Fibroblast of lung (primary cell): ENCODE data around the gene TCERG1. TPM values are rescaled to one million over a fixed set of nuclear protein-coding genes. Genes with fewer than 3 reads are reported as not detected.

Experiments used
- DNase-seq, 2 donors: peaks; one replicate each; pipeline versions ENCODE4 v3.0.0 to v3.0.0-alpha.2; 2010; ENCODE audit warnings: low read depth in 2 of 2
- H2AFZ ChIP-seq: 2 replicates; pipeline ENCODE4 v1.5.1; 2012; ENCODE audit warnings: low read length, control low read depth, inconsistent platforms
- H3K27ac ChIP-seq: 2 replicates; pipeline ENCODE4 v1.5.1; 2011; ENCODE audit warnings: low read length, control low read depth; ENCODE audit not compliant: insufficient read depth
- H3K27me3 ChIP-seq: 2 replicates; pipeline ENCODE4 v1.5.1; 2011; ENCODE audit warnings: mild to moderate bottlenecking, low read length; ENCODE audit not compliant: control insufficient read depth, insufficient read depth
- H3K36me3 ChIP-seq: 2 replicates; pipeline ENCODE4 v1.5.1; 2011; ENCODE audit warnings: low read length; ENCODE audit not compliant: control insufficient read depth, insufficient read depth
- H3K4me1 ChIP-seq: 2 replicates; pipeline ENCODE4 v1.5.1; 2011; ENCODE audit warnings: low read length; ENCODE audit not compliant: control insufficient read depth, insufficient read depth; ENCODE audit errors: extremely low read depth
- H3K4me2 ChIP-seq: 2 replicates; pipeline ENCODE4 v1.5.1; 2011; ENCODE audit warnings: low read length, control low read depth; ENCODE audit not compliant: insufficient read depth; ENCODE audit errors: extremely low read depth
- H3K4me3 ChIP-seq, 4 experiments: fragments of 200-600 bp in 1 of 4; sonication (generic) in 1 of 4; replicated peaks in 1 of 4; 2 replicates each; pipeline ENCODE4 v1.5.1; 2011 to 2016; ENCODE audit warnings: low read length in 4 of 4, low read depth in 3 of 4, mild to moderate bottlenecking in 3 of 4, control low read depth in 2 of 4, inconsistent platforms in 1 of 4, mixed read lengths in 1 of 4; ENCODE audit not compliant: insufficient read depth in 1 of 4; ENCODE audit errors: control extremely low read depth in 1 of 4
- H3K79me2 ChIP-seq: 2 replicates; pipeline ENCODE4 v1.5.1; 2012; ENCODE audit warnings: mild to moderate bottlenecking, low read length, inconsistent platforms; ENCODE audit not compliant: control insufficient read depth, insufficient read depth
- H3K9ac ChIP-seq: 2 replicates; pipeline ENCODE4 v1.5.1; 2011; ENCODE audit warnings: mild to moderate bottlenecking, low read length, control low read depth; ENCODE audit not compliant: insufficient read depth
- H3K9me3 ChIP-seq: 2 replicates; pipeline ENCODE4 v1.5.1; 2012; ENCODE audit warnings: low read depth, low read length; ENCODE audit not compliant: control insufficient read depth, insufficient read depth
- H4K20me1 ChIP-seq: 2 replicates; pipeline ENCODE4 v1.5.1; 2011; ENCODE audit warnings: low read length; ENCODE audit not compliant: control insufficient read depth, insufficient read depth; ENCODE audit errors: extremely low read depth
- CTCF ChIP-seq, 2 donors: IDR thresholded peaks in 1 of 2; conservative IDR thresholded peaks in 1 of 2; 1 replicate in 1 of 2; 2 replicates in 1 of 2; pipeline ENCODE4 v1.5.1; 2011 to 2012; ENCODE audit warnings: low read length in 2 of 2, control low read depth in 1 of 2, inconsistent platforms in 1 of 2, low read depth in 1 of 2, mild to moderate bottlenecking in 1 of 2
- EZH2 ChIP-seq: IDR thresholded peaks from 2 replicates; pipeline ENCODE4 v1.5.1; 2012; ENCODE audit warnings: low read length, control low read depth, mild to moderate bottlenecking; ENCODE audit errors: missing control alignments
- polyA plus RNA-seq, 2 donors: library from polyadenylated mRNA; depleted of rRNA in 1 of 2; stranded (reverse) in 1 of 2; unstranded in 1 of 2; fragments of >200 nt; gene quantifications; 2 replicates each; pipeline ENCODE4 v1.2.1, GENCODE V29; 2011 to 2012; ENCODE audit warnings: missing spikeins in 1 of 2
- total RNA-seq: library from RNA; depleted of rRNA; stranded (reverse); fragments of >200 nt; gene quantifications from 2 replicates; pipeline ENCODE4 v1.2.1, GENCODE V29; 2014

TCERG1 gene
- total and polyA plus RNA-seq, 2 donors (not counting 1 experiment from before 2014, with no cell fraction given) = 27.2 to 32.3 TPM

DNA sequence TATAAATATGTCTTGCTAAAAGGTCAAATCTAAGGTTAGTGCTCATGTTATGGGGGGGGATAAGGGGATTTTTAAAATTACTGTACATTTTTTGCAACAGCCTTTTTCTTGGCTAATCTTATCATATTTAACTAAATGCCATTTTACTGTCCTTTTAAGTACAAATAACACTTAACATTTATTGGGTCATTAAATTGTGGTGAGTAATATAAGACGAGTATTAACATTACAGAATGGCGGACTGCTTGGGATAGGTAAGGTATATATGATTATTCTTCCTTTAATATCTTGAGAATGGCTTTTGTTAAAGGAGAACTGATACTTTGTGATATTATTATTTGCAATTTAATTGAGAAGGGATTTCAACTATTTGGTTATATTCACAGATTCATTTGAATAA is 35.6 kb downstream of the TCERG1 start:
- no peaks in the 10 kb centered on the region for H3K27me3 ChIP-seq
- H3K4me1 ChIP-seq = no peaks in the 10 kb centered on the region
- no peak for DNase-seq
- TF ChIP-seq CTCF (conservative IDR thresholded peaks at IDR 0.05 in 1 of 2, IDR thresholded peaks at IDR 0.05 in 1 of 2; ENCODE audit: low read depth in 1 of 2, low read length in 2 of 2) = no peak
- H3K9me3 ChIP-seq = no peaks in the 10 kb centered on the region
- no peak overlapping the region for H3K9ac ChIP-seq
- peaks cover 11% of the 10 kb centered on the region for H3K36me3 ChIP-seq
- H3K79me2 ChIP-seq = no peaks in the 10 kb centered on the region
- H3K27ac ChIP-seq = no peak overlapping the region
- H4K20me1 ChIP-seq = no peaks in the 10 kb centered on the region
- H3K4me2 ChIP-seq = no peak overlapping the region
- H3K4me3 ChIP-seq = no peak overlapping the region
- H2AFZ ChIP-seq = no peak overlapping the region

DNA sequence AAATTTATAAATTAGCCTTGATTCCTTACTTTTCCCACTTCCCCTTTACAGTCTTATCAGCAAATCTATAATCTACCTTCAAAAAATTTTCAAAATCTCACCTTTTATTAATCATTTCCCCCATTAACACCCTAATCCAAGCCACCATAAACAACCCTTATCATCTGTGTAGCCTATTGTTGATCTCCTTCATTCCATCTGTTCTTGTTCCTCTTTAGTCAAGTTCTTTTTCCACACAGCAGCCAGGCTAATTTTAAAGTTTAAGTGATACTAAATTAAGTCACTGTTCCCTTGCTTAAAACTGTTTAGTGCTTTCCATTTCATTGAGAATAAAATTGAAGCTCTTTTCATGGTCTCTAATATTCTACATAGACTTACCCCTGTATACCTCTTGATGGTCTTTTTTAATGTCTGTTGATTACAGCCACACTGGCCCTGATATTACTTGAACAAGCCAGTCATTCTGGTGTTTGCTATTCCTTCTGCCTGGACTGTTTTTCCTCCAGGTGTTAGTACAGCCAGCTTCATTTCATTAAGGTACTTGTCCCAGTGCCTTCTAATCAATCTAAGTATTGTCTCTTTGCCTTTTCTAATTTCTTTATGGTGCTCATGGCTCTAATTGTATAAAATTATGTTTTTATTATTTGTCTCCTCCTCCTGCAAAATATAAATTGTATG is 37.7 kb downstream of the TCERG1 start:
- H3K9me3 ChIP-seq = no peaks in the 10 kb centered on the region
- peaks cover 11% of the 10 kb centered on the region for H3K36me3 ChIP-seq
- H3K4me1 ChIP-seq = no peaks in the 10 kb centered on the region
- no peak overlapping the region for H3K4me2 ChIP-seq
- H3K27ac ChIP-seq = no peak overlapping the region
- TF ChIP-seq CTCF (conservative IDR thresholded peaks at IDR 0.05 in 1 of 2, IDR thresholded peaks at IDR 0.05 in 1 of 2; ENCODE audit: low read depth in 1 of 2, low read length in 2 of 2) = no peak
- TF ChIP-seq EZH2 = no peak
- H3K4me3 ChIP-seq = no peak overlapping the region
- no peaks in the 10 kb centered on the region for H3K79me2 ChIP-seq
- H2AFZ ChIP-seq = no peak overlapping the region
- H3K27me3 ChIP-seq = no peaks in the 10 kb centered on the region
- H3K9ac ChIP-seq = no peak overlapping the region
- H4K20me1 ChIP-seq = no peaks in the 10 kb centered on the region
- DNase-seq = no peak

DNA sequence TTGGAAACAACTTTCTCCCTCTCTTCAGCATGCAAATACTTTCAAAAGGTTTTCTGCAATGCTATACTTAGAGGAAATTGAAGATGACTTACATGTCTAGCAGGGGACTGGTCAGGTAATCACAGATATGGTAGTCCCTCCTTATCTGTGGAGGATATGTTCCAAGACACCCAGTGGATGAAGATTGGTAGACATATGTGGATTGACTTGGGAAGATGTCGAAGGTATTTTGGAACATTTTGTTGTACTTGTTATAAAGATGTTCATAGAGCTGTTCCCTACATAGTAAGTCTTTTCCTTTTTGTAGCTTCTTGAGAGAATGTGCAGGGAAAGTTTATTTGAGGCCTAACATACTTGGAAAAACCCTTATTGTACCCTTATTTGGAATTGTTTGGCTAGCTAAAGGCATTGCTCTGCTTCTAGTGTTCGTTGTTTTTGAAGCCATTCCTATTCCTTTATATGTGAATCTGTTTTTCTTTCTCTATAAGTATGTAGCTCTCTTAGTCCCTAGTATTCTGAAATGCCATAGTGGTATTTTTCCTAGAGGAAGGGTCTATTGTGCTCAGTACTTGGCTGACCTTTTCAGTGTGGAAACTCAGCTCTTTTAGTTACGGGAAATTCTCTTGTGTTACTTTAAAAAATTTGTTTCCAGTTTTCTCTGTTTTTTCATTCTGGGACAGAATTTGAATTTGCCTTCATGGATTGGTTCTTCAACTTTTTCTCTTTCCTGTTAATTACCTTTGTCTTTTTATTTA is 43.1 kb downstream of the TCERG1 start:
- H3K9ac ChIP-seq = no peak overlapping the region
- H3K36me3 ChIP-seq = peaks cover 2% of the 10 kb centered on the region
- H3K4me2 ChIP-seq = no peak overlapping the region
- no peak for DNase-seq
- H3K4me3 ChIP-seq = no peak overlapping the region
- no peak overlapping the region for H3K27ac ChIP-seq
- H2AFZ ChIP-seq = no peak overlapping the region
- no peak for TF ChIP-seq EZH2
- no peak for TF ChIP-seq CTCF (conservative IDR thresholded peaks at IDR 0.05 in 1 of 2, IDR thresholded peaks at IDR 0.05 in 1 of 2; ENCODE audit: low read depth in 1 of 2, low read length in 2 of 2)
- no peaks in the 10 kb centered on the region for H3K27me3 ChIP-seq
- H4K20me1 ChIP-seq = no peaks in the 10 kb centered on the region
- no peaks in the 10 kb centered on the region for H3K79me2 ChIP-seq
- no peaks in the 10 kb centered on the region for H3K4me1 ChIP-seq
- no peaks in the 10 kb centered on the region for H3K9me3 ChIP-seq
